Hematopoietic multipotent progenitor cell treated with erythropoietin and hydrocortisone succinate and interleukin-3 and kit ligand, for 6 days (in vitro differentiated cells): ENCODE results near the gene DNAJB6.

ENCODE experiments used
- DNase-seq: peaks from one replicate; pipeline ENCODE4 v3.0.0-alpha.2; 2015

DNAJB6 gene

GRCh38 chr7:157336383-157337315 is at the start of gene DNAJB6:
DNAJB6 (plus strand) TSS chr7:157337004; CDS start chr7:157358573, 21,569 bp downstream.
- peak; percentile 96 for DNase-seq

- no peak for DNase-seq
These were observed 45.3 kb upstream of the DNAJB6 start for GRCh38 chr7:157291404-157292080.

- DNase-seq, result no peak
These were observed 44.5 kb upstream of the DNAJB6 start for GRCh38 chr7:157292258-157292657.

GRCh38 chr7:157292770-157293412 is 43.9 kb upstream of the DNAJB6 start:
- no peak for DNase-seq

- no peak for DNase-seq
These were observed 43.4 kb upstream of the DNAJB6 start for GRCh38 chr7:157293413-157293788.

GRCh38 chr7:157294773-157295172 is 42.0 kb upstream of the DNAJB6 start:
- DNase-seq, result no peak

GRCh38 chr7:157295338-157295737 is 41.5 kb upstream of the DNAJB6 start:
- DNase-seq, result no peak

GRCh38 chr7:157297185-157297584 is 39.6 kb upstream of the DNAJB6 start:
- no peak for DNase-seq

- DNase-seq, result no peak
These were observed 37.5 kb upstream of the DNAJB6 start for GRCh38 chr7:157299317-157299612.

- peak; percentile 41 for DNase-seq
These were observed 37.0 kb upstream of the DNAJB6 start for GRCh38 chr7:157299613-157300368.

GRCh38 chr7:157300369-157300825 is 36.4 kb upstream of the DNAJB6 start:
- DNase-seq, result no peak

- DNase-seq, result peak; percentile 23
These were observed 35.1 kb upstream of the DNAJB6 start for GRCh38 chr7:157301610-157302120.

GRCh38 chr7:157306846-157307838 is 29.7 kb upstream of the DNAJB6 start:
- DNase-seq, result no peak

GRCh38 chr7:157309988-157310668 is 26.7 kb upstream of the DNAJB6 start:
- no peak for DNase-seq

- no peak for DNase-seq
These were observed 26.1 kb upstream of the DNAJB6 start for GRCh38 chr7:157310676-157311185.

- DNase-seq, result no peak
These were observed 23.9 kb upstream of the DNAJB6 start for GRCh38 chr7:157312941-157313340.

- DNase-seq, result no peak
These were observed 23.2 kb upstream of the DNAJB6 start for GRCh38 chr7:157313645-157314044.

- DNase-seq, result peak; percentile 65
These were observed 18.6 kb upstream of the DNAJB6 start for GRCh38 chr7:157318015-157318706.

- peak; percentile 13 for DNase-seq
These were observed 16.2 kb upstream of the DNAJB6 start for GRCh38 chr7:157320608-157320980.

- no peak for DNase-seq
These were observed 13.4 kb upstream of the DNAJB6 start for GRCh38 chr7:157323401-157323800.
